Stimulated activated naive CD4-positive, alpha-beta T cell (primary cell): Measurements from ENCODE around the gene ABCC1.
"Not testable (repeated sequence)": the region's sequence is repeated elsewhere in the genome, so short reads cannot be mapped to it uniquely, and the experiment has no call there.

Source experiments
- DNase-seq, 6 experiments: peaks; one replicate each; lab custom pipeline; 2025; lab: John Stamatoyannopoulos, UW

Gene ABCC1

DNA sequence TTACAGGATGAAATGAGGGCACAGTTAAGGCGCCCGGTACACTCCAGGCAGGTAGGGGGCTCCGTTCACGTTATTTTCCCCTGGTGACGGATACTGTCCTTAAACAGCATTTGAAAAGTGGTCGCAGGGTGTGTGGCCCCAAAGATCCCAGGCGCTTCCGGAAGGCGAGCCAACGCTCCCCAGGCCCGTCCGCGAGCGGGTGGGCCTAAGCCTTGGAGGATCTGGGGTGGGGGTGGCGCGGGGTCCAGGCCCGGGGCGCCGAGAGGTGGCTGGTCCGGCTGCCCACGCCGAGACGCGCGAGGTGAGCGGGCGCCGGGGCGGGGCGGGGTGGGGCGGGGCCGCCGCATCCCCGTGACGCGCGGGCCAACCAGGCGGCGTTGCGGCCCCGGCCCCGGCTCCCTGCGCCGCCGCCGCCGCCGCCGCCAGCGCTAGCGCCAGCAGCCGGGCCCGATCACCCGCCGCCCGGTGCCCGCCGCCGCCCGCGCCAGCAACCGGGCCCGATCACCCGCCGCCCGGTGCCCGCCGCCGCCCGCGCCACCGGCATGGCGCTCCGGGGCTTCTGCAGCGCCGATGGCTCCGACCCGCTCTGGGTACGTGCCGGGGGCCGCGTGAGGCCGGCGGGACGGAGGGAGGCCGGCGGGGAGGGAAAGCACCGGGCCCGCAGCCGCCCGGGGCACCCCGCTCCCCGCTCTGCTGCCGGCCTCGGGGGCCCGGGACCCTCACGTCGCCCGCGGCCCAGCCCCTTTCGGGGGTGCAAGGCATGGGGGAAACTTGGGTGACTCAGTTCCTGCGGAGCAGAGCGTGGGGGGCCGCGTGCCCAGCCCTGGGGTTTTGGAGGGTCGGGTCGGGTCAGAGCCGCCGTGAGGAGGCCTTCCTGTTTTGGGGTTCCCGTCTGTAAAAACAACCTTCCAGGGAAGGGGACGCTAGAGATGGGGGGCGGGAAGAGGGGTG lies at the start of gene ABCC1:
ABCC1 (plus strand) TSS at position 407 of the 951 bp plus-strand sequence; CDS start at position 543, 136 bp downstream.
- peak in 5 of 6 experiments; percentile 42 to 64 (median 53) for DNase-seq

DNA sequence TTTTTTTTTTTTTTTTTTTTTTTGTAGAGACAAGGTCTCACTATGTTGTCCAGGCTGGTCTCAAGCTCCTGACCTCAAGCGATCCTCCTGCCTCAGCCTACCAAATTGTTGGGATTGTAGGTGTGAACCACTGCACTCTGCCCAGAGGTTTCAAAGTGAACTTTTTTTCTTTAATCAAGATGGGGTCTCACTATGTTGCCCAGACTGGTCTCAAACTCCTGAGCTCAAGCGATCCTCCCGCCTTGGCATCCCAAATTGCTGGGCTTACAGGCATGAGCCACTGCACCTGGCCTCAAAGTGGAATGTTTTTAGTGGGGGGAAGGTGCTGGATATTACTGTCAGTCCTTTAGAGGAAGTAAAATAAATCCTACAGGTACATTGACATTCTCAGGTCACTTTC lies 49.1 kb upstream of the ABCC1 start:
- no peak for DNase-seq

DNA sequence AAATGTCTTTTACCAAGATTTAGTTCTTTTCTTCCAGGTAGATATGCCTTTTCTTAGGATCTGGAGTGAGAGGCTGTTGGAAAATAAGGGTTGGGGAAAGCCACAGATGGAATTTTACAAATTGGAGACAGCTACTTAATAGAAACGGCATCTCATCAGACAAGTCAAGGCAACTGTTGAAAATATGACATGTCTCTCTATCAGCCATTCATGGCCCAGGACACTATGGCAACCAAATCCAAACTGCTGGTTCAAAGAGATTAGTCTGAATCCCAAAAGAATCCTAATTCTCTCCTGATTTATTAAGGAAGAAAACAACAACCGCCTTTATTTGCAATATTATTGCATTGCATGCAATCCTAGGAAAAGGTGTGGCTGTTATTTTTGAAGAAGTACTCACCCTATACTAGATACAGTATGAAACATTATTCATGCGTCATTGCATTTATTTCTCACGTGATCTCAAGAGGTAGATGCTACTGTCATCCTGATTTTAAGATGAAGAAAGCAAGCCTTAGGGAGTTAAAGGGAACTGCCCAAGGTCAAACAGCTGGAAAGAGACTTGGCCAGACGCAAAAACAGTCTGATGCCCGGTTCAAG lies 48.4 kb upstream of the ABCC1 start:
- no peak for DNase-seq

DNA sequence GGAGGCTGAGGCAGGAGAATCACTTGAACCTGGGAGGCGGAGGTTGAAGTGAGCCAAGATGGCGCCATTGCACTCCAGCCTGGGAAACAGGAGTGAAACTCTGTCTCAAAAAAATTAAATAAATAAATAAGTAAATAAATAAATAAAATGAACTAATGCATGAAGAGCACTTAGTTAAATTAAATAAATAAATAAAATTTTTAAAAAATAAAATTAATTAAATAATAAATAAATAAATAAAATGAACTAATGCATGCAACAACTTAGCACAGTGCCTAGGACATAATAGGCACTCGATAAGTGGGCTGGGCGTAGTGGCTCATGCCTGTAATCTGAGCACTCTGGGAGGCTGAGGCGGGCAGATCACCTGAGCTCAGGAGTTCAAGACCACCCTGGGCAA lies 45.5 kb upstream of the ABCC1 start:
- no peak for DNase-seq

DNA sequence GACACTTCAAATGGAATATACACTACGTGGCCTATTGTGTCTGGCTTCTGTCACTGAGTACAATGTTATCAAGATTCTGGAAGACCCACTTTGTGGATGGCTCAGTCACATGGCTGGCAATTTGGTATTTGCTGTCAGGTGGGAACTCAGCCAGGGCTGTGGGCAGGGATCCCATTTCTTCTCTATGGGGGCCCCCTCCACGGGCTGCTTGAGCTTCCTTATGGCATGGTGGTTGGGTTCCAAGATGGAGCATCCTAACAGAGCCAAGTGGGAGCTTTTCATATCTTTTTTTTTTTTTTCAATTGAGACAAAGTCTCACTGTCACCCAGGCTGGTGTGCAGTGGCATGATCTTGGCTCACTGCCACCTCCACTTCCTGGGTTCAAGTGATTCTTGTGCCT lies 43.0 kb upstream of the ABCC1 start:
- no peak for DNase-seq

DNA sequence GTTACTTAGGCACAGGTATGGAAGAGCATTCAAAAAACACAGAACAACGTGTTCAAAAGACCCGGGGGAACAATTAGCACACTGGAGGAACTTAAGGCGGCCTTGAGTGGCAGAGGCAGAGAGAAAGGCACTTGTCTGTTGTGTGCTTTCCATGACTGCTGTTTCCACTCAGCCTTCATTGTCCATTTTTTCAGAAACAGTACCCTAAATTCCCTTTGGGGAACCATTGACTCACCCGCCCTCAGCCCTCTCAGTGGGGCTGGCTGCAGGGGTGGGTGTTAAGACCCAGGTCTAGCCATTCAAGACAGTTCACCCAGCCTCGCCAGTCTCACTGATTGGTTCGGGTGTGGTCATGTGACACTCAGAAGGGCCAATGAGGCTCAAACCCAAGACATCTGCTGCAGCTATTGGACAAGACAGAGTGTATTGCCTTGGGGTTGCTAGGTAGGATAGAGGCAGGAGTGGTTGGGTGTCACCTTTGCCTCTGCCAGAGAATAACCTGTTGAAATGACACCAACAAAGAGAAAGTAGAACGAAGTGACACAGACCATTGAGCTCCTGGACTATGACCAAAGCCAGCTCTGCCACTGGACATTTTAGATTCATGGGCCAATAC lies 41.4 kb upstream of the ABCC1 start:
- DNase-seq: no peak

DNA sequence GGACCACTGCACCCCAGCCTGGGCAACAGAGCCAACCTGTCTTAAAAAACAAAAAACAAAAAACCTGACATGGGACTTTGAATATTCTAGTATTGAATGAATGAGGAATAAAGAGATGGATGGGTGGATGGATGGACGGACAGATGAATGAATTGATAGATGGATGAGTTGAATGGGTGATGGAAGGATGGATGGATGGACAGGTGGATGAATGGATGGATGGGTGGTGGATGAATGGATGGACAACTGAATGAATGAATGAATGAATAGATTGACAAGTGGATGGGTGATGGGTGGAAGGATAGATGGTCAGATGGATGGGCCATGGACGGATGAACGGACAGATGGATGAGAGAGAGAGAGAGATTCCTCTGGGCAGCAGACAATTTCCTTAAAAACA lies 38.2 kb upstream of the ABCC1 start:
- DNase-seq: no peak

DNA sequence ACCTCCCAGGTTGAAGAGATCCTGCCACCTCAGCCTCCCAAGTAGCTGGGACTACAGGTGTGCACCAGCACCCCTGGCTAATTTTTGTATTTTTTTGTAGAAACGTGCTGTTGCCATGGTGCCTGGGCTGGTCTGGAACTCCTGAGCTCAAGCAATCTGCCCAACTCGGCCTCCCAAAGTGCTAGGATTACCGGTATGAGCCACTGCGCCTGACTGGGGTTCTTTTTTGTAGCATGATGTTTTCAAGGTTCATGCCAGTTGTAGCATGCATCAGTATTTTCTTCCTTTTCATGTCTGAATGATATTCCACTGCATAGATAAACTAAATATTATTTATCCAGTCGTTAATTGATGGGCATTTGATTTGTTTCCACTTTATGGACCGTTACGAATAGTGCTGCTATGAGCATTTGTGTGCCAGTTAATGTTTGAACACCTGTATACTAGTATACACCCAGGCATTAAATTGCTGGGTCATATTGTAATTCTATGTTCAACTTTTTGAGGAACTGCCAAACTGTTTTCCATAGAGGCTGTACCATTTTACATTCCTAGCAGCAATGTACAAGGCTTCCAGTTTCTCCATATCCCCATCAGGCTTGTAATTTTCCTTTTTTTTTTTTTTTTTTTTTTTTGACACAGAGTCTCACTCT lies 36.2 kb upstream of the ABCC1 start:
- no peak for DNase-seq

DNA sequence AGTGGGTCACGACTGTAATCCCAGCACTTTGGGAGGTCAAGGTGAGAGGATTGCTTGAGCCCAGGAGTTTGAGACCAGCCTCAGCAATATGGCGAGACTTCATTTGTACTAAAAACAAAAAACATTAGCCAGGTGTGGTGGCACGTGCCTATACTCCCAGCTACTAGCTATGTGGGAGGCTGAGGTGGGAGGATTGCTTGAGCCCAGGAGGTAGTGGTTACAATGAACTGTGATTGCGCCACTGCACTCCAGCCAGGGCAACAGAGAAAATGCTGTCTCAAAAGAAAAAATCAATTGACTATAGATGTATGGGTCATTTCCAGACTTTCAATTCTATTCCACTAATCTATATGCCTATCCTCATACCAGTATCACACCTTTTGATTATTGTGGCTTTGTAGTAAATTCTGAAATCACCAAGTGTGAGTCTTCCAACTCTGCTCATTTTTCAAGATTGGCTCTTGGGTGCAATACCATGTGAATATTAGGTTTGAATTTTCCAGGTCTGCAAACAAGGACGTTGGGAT lies 33.8 kb upstream of the ABCC1 start:
- no peak for DNase-seq

DNA sequence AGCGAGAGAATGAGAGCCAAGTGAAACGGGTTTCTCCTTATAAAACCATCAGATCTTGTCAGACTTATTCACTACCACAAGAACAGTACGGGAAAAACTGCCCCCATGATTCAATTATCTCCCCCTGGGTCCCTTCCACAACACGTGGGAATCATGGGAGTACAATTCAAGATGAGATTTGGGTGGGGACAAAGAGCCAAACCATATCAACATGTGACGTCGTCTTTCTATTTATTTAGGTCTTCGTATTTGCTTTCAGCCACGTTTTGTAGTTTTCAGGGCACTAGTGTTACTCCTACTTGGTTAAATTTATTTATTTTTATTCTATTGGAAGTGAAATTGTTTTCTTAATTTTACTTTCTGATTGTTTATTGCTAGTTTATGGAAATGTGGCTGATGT lies 33.1 kb upstream of the ABCC1 start:
- DNase-seq: no peak

DNA sequence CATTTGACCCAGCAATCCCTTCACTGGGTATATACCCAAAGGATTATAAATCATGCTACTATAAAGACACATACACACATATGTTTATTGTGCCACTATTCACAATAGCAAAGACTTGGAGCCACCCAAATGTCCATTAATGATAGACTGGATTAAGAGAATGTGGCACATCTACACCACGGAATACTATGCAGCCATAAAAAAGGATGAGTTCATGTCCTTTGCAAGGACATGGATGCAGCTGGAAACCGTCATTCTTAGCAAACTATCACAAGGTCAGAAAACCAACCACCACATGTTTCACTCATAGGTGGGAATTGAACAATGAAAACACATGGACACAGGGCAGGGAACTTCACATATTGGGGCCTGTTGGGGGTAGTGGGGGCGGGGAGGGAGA lies 31.1 kb upstream of the ABCC1 start:
- DNase-seq: not testable (repeated sequence)

DNA sequence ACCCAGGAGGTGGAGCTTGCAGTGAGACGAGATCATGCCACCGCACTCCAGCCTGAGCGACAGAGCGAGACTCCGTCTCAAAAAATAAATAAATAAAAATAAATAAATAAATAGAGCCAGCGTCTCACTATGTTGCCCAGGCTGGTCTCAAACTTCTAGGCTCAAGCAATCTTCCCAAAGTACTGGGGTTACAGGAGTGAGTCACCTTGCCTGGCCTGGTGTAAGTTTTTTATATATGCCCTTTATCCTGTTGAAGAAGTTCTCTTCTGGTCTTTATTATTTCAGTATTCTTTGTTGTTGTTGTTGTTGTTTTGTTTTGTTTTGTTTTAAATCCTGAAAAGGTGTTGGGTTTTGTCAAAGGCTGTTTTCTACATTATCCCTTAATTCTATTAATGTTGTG lies 30.1 kb upstream of the ABCC1 start:
- no peak for DNase-seq

DNA sequence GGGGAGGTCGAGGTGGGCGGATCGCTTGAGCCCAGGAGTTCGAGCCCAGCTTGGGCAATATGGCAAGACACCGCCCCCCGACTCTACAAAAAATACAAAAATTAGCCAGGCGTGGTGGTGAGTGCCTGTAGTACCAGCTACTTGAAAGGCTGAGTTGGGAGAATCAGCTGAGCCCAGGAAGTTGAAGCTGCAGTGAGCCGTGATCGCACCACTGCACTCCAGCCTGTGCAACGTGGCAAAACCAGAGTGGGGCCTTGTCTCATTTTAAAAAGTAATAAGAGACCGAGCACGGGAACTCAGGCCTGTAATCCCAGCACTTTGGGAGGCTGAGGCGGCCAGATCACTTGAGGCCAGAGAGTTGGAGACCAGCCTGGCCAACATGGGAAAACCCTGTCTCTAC lies 24.4 kb upstream of the ABCC1 start:
- no peak for DNase-seq

DNA sequence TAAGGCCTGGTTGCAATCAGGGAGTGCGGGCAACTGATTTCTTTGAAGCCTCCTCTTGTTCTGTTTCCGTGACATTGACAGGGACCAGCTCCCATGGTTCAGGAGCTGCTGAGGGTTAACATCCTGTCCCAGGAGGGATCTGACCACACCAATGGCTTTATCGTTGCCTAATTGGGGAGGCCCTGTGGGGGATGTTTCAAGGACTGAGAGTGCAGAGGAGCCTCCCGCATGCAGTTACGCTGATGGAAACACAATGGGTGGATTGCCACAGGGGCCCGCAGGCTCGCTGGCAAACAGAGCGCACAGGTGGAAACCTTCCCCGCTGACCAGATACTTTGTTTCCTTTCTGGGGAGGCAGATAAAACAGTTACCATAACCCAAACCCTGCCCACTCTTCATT lies 23.8 kb upstream of the ABCC1 start:
- no peak for DNase-seq

DNA sequence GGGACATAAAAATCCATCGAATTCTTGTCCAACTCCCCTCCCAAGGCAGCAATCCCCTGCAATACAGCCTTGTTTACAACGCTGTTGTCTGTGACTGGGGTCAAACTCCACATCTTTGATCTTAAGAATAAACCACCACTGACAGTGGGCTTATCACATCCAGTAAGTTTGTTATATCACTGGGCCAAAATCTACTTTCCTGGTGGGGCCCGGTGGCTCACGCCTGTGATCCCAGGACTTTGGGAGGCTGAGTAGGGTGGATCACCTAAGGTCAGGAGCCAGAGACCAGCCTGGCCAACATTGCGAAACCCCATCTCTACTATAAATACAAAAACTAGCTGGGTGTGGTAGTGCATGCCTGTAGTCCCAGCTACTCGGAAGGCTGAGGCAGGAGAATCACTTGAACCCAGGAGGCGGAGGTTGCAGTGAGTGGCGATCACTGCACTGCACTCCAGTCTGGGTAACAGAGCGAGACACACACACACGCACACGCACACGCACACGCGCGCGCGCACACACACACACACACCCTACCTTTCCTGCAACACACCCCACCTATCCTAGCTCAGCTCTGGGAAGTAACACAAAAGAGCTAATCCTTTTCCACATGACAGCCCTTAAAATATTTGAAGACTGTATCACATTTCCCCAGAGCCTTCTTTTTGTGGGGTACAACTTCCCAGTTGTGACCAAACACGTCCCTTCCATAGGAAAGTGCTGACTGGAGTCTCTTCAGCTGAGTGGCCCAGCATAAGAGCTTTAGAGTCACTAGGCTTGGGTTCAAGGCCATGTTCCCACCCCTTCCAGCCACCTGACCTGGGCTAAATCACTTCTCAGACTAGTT lies 20.9 kb upstream of the ABCC1 start:
- no peak for DNase-seq

DNA sequence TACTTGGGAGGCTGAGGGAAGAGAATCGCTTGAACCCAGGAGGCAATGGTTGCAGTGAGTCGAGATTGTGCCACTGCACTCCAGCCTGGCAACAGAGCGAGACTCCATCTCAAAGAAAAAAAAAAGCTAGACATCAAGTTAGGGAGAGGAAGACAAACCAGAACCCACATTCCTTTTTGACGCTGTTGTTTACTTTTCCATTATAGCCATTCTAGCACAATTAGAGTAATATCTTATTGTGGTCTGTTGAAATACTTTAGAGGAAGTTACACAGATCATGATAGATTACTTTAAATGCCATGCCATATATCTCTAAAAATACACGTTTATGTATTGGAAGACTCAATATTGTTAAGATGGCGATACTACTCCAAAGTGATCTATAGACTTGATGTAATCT lies 16.5 kb upstream of the ABCC1 start:
- DNase-seq: no peak

DNA sequence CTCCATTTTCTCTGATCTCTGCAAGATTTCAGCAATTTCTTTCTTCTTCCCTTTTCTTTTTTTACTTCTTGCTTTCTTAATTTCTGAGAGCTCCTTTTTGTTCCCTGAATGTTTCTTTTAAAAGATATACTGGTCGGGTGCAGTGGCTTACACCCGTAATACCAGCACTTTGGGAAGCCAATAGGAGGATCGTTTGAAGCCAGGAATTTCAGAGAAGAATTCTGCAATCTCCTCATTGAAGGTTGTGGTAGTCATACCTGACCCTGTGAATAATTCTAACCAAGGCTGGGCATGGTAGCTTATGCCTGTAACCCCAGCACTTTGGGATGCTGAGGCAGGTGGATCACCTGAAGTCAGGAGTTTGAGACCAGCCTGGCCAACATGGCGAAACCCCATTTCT lies 15.6 kb upstream of the ABCC1 start:
- no peak for DNase-seq

DNA sequence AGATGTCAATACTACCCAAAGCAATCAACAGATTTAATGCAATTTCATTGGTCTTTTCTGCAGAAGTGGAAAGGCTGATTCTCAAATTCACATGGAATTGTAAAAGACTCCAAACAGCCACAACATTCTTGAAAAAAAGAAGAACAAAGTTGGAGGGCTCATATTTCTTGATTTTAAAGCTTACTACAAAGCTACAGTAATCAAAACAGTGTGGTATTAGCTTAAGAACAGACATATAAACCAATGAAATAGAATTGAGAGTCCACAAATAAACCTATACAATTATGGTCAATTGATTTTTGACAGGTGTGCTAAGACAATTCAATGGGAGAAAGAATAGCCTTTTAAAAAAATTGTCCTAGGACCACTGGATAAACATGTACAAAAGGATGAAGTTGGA lies 14.4 kb upstream of the ABCC1 start:
- DNase-seq: no peak

DNA sequence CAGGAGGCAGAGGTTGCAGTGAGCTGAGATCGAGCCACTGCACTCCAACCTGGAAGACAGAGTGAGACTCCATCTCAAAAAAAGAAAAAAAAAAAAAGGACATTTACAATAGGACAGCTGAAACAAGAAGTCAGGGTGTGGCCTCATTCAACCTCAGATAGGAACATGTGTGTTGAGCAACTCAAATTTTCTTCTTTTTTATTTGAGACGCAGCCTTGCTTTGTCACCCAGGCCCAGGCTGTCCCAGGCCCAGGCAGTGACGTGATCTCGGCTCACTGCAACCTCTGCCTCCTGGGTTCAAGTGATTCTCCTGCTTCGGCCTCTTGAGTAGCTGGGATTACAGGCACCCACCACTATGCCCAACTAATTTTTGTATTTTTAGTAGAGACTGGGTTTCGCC lies 12.6 kb upstream of the ABCC1 start:
- not testable (repeated sequence) for DNase-seq

DNA sequence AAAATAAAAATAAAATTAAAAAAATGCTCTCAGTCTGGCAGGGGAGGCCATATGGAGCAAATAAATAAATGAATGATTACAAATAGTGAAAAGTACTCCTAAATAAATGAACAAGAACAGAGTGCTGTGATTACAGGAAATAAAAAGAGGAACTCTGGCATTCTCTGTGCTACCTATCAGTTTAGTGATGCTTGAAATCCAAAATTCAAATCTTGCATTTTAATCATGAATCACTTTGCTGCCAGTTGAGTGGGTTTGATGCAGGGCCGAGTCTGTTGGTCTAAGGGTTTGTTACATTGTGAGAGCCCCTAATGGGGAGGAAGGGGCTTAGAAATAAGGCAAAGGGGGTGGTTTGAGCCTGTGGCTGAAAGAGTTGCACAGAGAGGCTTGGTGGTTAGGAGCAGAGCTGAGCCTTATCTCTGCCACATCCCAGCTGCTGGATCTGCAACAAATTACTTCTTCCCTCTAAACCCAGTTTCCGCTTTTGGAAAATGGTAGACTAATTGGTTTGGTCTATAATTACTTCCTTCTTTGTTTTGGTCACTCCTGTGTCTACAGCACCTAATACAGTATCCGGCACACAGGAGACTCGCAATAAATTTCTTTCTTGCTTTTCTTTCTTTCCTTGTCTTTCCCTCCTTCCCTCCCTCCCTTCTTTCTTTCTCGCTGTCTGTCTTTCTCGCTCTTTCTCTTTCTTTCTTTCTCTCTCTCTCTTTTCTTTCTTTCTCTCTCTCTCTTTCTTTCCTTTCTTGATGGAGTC lies 6.3 kb upstream of the ABCC1 start:
- DNase-seq: no peak
